ENCODE data around the gene CHRDL2.

DNA sequence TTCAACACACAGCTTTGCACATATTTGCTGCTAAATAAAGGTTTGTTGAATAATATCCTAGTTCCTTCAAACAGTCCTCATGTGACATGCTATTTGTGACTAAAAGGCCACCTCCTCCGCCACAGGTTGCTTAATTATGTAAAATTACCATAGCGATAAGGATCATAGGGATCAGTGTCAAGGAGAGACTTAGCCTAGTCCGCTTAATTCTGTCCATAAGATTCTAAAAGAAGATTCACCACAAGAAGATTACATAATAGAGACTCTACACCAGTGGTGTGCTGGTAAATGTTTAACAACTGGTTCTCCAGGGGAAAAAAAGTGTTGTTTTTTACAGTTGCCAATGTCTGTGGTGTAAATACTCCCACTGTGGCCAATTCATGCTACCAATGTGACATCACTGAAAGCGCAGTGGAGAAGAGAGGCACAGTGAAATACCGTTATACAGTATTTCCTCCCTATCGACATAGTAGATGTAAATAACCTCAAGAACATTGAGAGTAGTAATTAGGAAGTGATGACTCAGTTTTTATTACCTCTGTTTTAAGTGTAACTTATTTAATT is 4.2 kb upstream of the CHRDL2 start:
- TF ChIP-seq CTCF (IDR thresholded peaks at IDR 0.05; ENCODE audit: low read length) = no peak
- TF ChIP-seq EZH2 (IDR thresholded peaks at IDR 0.05; ENCODE audit: borderline replicate concordance, low read length) = no peak

All from OCI-LY1 (cell line).